GM12878 (cell line): ENCODE measurements around the gene DENND1C. TPM values are rescaled to one million over a fixed set of nuclear protein-coding genes. Genes with fewer than 3 reads are reported as not detected.
"Not testable (repeated sequence)": the region's sequence is repeated elsewhere in the genome, so short reads cannot be mapped to it uniquely, and the experiment has no call there.

Experiments used
- ATAC-seq: fragments of 200-7000 bp; cut with Tn5 transposase; 3 replicates; pipeline ENCODE4 v1.9.1; 2020; ENCODE audit warnings: mild to moderate bottlenecking, moderate library complexity
- BruUV-seq: library from RNA; stranded (reverse); fragments of 400-500 nt; replicated peaks from 2 replicates; lab custom pipeline; 2021; lab: Mats Ljungman, UMichigan
- CTCF ChIA-PET: fragments of 300-600 bp; sonication (Branson Sonifier 250); formaldehyde crosslinking; extraction: SDS; loops from one replicate; lab custom pipeline; 2021; ENCODE audit warnings: inconsistent platforms; lab: Yijun Ruan, JAX
- POLR2A ChIA-PET: fragments of 350-600 bp; formaldehyde crosslinking; extraction: SDS; loops from one replicate; lab custom pipeline; 2021; ENCODE audit warnings: inconsistent platforms; lab: Charles Lee
- RAD21 ChIA-PET: fragments of 300-600 bp; sonication (Branson Sonifier 250); formaldehyde crosslinking; loops from one replicate; lab custom pipeline; 2023; ENCODE audit warnings: antibody characterized with exemption; ENCODE audit not compliant: unreplicated experiment; lab: Charles Lee
- SMC1A ChIA-PET: fragments of 300-600 bp; sonication (Branson Sonifier 250); formaldehyde crosslinking; loops from one replicate; lab custom pipeline; 2023; ENCODE audit not compliant: unreplicated experiment, uncharacterized antibody; lab: Charles Lee
- DNase-seq: peaks from one replicate; pipeline ENCODE4 v3.0.0-alpha.2; 2011; ENCODE audit warnings: low read depth, low spot score
- FAIRE-seq: peaks from 3 replicates; lab custom pipeline; 2011; peaks lifted over from hg19 to GRCh38; lab: Jason Lieb, UNC
- H2AFZ ChIP-seq: 2 replicates; pipeline ENCODE4 v1.6.0; 2011; ENCODE audit warnings: low read depth, low read length, control low read depth; ENCODE audit not compliant: control insufficient read depth
- H3K27ac ChIP-seq: 2 replicates; pipeline ENCODE4 v1.5.1; 2011; ENCODE audit warnings: control low read depth; ENCODE audit not compliant: control insufficient read depth, insufficient read depth
- H3K27me3 ChIP-seq, 2 experiments: replicated peaks in 1 of 2; 2 replicates each; pipeline versions ENCODE4 v1.6.0 to v1.6.1; 2011; ENCODE audit warnings: low read length in 1 of 2; ENCODE audit not compliant: control insufficient read depth in 2 of 2, insufficient read depth in 2 of 2
- H3K36me3 ChIP-seq, 2 experiments: 2 replicates each; pipeline ENCODE4 v1.5.1; 2011; ENCODE audit warnings: low read length in 1 of 2; ENCODE audit not compliant: control insufficient read depth in 2 of 2, insufficient read depth in 2 of 2
- H3K4me1 ChIP-seq: 2 replicates; pipeline ENCODE4 v1.6.1; 2011; ENCODE audit warnings: mild to moderate bottlenecking, low read length, moderate library complexity, mixed read lengths; ENCODE audit not compliant: control insufficient read depth, insufficient read depth
- H3K4me2 ChIP-seq: 2 replicates; pipeline ENCODE4 v1.6.0; 2011; ENCODE audit warnings: control low read depth; ENCODE audit not compliant: control insufficient read depth, insufficient read depth
- H3K4me3 ChIP-seq: fragments of 200-600 bp; sonication (generic); 2 replicates; pipeline ENCODE4 v1.5.1; 2016
- H3K79me2 ChIP-seq: 2 replicates; pipeline ENCODE4 v1.6.0; 2011; ENCODE audit warnings: low read length; ENCODE audit not compliant: control insufficient read depth, insufficient read depth
- H3K9ac ChIP-seq: 2 replicates; pipeline ENCODE4 v1.8.0; 2011; ENCODE audit warnings: low read length, control low read depth, mixed read lengths; ENCODE audit not compliant: control insufficient read depth, insufficient read depth
- H3K9me3 ChIP-seq: replicated peaks from 3 replicates; pipeline ENCODE4 v1.5.1; 2011; ENCODE audit warnings: mild to moderate bottlenecking, low read length; ENCODE audit not compliant: control insufficient read depth, insufficient read depth
- H4K20me1 ChIP-seq: 2 replicates; pipeline ENCODE4 v1.6.0; 2011; ENCODE audit not compliant: control insufficient read depth, insufficient read depth
- BACH1 ChIP-seq: fragments of 450-650 bp; IDR thresholded peaks from 2 replicates; pipeline ENCODE4 v1.6.1; 2017; ENCODE audit warnings: mild to moderate bottlenecking, borderline replicate concordance
- CBFB ChIP-seq: IDR thresholded peaks from 2 replicates; pipeline ENCODE4 v1.6.1; 2016; ENCODE audit warnings: antibody characterized with exemption, low read depth
- EP300 ChIP-seq, 2 experiments: fragments of 150-350 bp in 1 of 2; IDR thresholded peaks; 2 replicates each; pipeline ENCODE4 v1.6.1; 2011 to 2012; ENCODE audit warnings: low read depth in 2 of 2, low read length in 2 of 2, borderline replicate concordance in 1 of 2, improper control_type of control experiment in 1 of 2, inconsistent platforms in 1 of 2; ENCODE audit not compliant: control insufficient read depth in 1 of 2
- PAX5 ChIP-seq: IDR thresholded peaks from 2 replicates; pipeline ENCODE4 v1.6.1; 2011; ENCODE audit warnings: low read depth, low read length, borderline replicate concordance
- RB1 ChIP-seq: fragments of 450-650 bp; formaldehyde crosslinking; IDR thresholded peaks from 2 replicates; pipeline ENCODE4 v1.6.1; 2017; ENCODE audit warnings: mild to moderate bottlenecking, borderline replicate concordance
- STAT3 ChIP-seq: IDR thresholded peaks from 2 replicates; pipeline ENCODE4 v1.6.1; 2011; ENCODE audit warnings: low read depth, low read length, improper control_type of control experiment
- SUZ12 ChIP-seq: fragments of 200-600 bp; sonication (generic); IDR thresholded peaks from one replicate; pipeline ENCODE4 v1.6.1; 2018; ENCODE audit warnings: antibody characterized with exemption, mild to moderate bottlenecking; ENCODE audit not compliant: unreplicated experiment
- WGBS: methylation state at CpG from one replicate; pipeline ENCODE4 v1.1.6; 2016; ENCODE audit warnings: low lambda C conversion rate; ENCODE audit not compliant: insufficient replicate concordance, insufficient coverage; ENCODE audit errors: missing lambda C conversion rate; 5-methylcytosine and 5-hydroxymethylcytosine counted together
- in situ Hi-C: fragments of 300-500 bp; cut with MboI; formaldehyde crosslinking; loops from 9 replicates; pipeline ENCODE4 v1.14.3; 2018; ENCODE audit warnings: mixed read lengths
- intact Hi-C: fragments of 100-400 bp; cut with micrococcal nuclease; formaldehyde crosslinking; loops from one replicate; pipeline ENCODE4 v1.14.2; 2022; ENCODE audit not compliant: unreplicated experiment
- polyA plus RNA-seq, 11 experiments: library from polyadenylated mRNA; depleted of rRNA in 4 of 11; unstranded in 6 of 11; stranded (reverse) in 5 of 11; fragments of >200 nt; fragmentation: Nextera tagmentation in 4 of 11; fragmentation: Illumina TruSeq in 1 of 11; extraction: Ambion mirVana in 4 of 11; extraction: Trizol in 1 of 11; gene quantifications; 1 replicate in 1 of 11; 2 replicates in 10 of 11; pipeline versions ENCODE4 v1.2.1 to v1.2.3, GENCODE V29; 2011 to 2016; ENCODE audit warnings: inconsistent platforms in 2 of 11, missing spikeins in 2 of 11, low read depth in 1 of 11
- total RNA-seq, 4 experiments: library from RNA; depleted of rRNA in 3 of 4; stranded (reverse); fragments of >200 nt in 3 of 4; fragmentation: Illumina TruSeq in 1 of 4; extraction: Trizol in 1 of 4; gene quantifications; 2 replicates each; pipeline versions ENCODE4 v1.2.1 to v1.2.3, GENCODE V29; 2013 to 2021

DENND1C gene
- total and polyA plus RNA-seq, 10 of the 15 experiments (the other 5 are each of a cell fraction or from before 2014, with no cell fraction given) = 2.4 to 54.3 (median 32.7) TPM

DNA sequence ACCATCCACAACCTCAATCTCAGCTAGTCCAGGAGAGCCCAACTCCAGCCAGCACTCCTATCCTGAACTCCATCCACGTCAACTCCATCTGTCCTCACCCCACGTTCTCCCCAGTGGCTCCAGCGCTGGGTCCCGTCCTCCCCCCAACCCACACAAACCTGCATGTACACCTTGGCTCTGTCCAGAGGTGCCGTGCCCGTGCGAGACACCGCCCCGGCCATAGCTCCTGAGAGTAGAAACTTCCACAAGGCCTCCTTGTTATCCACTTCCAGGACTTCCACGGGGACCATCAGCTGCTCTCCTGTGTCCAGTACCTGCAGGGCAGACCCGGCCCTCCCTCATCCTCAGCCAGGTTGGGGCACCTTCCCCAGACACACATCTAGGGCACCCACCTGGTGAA, 49.7 kb downstream of the DENND1C start:
- H3K4me2 ChIP-seq = no peak overlapping the region
- no peaks in the 10 kb centered on the region for H4K20me1 ChIP-seq
- no peaks in the 10 kb centered on the region for H3K79me2 ChIP-seq
- SMC1A ChIA-PET = interaction anchor here (0.6 kb wide), 1 partner anchor 41 kb away, joined by 3 read pairs; no protein-coding TSS in a partner anchor
- in situ Hi-C loops = no loop called here
- RAD21 ChIA-PET = interaction anchor here (1.2 kb wide), 1 partner anchor 50 kb away, joined by 3 read pairs; the partner anchor contains the start of gene DENND1C
- TF ChIP-seq RB1 = no peak
- TF ChIP-seq BACH1 = no peak
- TF ChIP-seq SUZ12 = no peak
- no peak for TF ChIP-seq CBFB
- TF ChIP-seq PAX5 = no peak
- TF ChIP-seq STAT3 = no peak
- BruUV-seq = no TSS peak
- H3K27ac ChIP-seq = no peak overlapping the region
- no peaks in the 10 kb centered on the region for H3K27me3 ChIP-seq
- DNase-seq = no peak
- intact Hi-C loops = no loop called here
- WGBS = 88% methylated on average over 11 of the region's 11 CpGs
- H3K9me3 ChIP-seq = no peaks in the 10 kb centered on the region
- POLR2A ChIA-PET = no interaction called here
- H3K4me3 ChIP-seq = no peak overlapping the region
- CTCF ChIA-PET = no interaction called here
- H3K36me3 ChIP-seq = no peaks in the 10 kb centered on the region
- H3K9ac ChIP-seq = no peak overlapping the region
- no peak for ATAC-seq
- no peak for FAIRE-seq
- H3K4me1 ChIP-seq = no peaks in the 10 kb centered on the region
- no peak overlapping the region for H2AFZ ChIP-seq

DNA sequence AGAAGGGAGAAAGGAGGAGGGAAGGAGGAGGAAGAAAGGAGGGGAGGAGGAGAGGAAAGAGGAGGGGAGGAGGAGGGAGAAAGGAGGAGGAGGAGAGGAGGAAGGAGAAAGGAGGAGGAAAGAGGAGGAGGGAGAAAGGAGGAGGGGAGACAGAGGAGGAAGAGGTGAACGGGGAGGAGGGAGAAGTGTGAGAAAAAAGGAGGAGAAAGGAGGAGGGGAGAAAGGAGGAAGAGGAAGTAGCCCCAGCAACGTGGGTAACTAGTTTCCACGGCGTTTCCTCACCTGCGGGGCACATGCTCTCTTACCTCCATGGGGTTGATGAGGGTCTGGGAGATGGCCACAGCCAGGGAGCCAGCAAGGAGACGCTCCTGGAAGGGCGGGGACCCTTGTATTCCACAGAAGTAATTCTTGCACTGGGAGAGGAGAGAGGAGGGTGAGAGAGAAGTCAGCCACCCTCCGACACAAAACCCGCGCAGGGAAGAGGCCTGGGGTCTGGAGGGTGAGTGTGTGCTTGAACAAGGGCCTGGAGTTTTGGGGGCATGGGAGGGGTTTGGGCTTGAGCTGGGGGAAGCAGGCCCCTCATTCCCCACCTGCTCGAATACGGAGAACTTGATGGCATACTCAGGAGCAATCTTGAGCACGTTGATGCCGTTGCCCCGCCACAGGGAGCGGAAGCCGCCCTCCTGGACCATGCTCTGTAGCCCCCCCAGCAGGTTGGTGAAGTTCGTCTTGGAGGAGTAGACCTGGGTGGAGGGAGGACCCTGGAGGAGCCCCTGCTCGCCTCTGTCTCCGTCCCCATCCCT, 52.0 kb downstream of the DENND1C start:
- H3K4me3 ChIP-seq = no peak overlapping the region
- POLR2A ChIA-PET = no interaction called here
- no peaks in the 10 kb centered on the region; the same call in 1 of the 2 replicates for H3K79me2 ChIP-seq
- BruUV-seq = no TSS peak
- no peak for ATAC-seq
- TF ChIP-seq EP300 (IDR thresholded peaks at IDR 0.05; ENCODE audit: borderline replicate concordance in 1 of 2, control insufficient read depth in 1 of 2, low read depth in 2 of 2, low read length in 2 of 2) = no peak
- TF ChIP-seq CBFB = no peak
- DNase-seq = no peak
- peaks cover 5% of the 10 kb centered on the region for H3K4me1 ChIP-seq
- no peak for FAIRE-seq
- SMC1A ChIA-PET = no interaction called here
- H3K9me3 ChIP-seq = no peaks in the 10 kb centered on the region; the same call in 2 of the 3 replicates
- 59% methylated on average over 18 of the region's 20 CpGs for WGBS
- H3K27ac ChIP-seq = no peak overlapping the region
- H3K36me3 ChIP-seq = no peaks in the 10 kb centered on the region
- H4K20me1 ChIP-seq = no peaks in the 10 kb centered on the region
- peak overlapping the region; percentile 28 for H2AFZ ChIP-seq
- CTCF ChIA-PET = no interaction called here
- H3K9ac ChIP-seq = no peak overlapping the region
- intact Hi-C loops (no loop called here), in situ Hi-C loops (no loop called here)
- H3K4me2 ChIP-seq = no peak overlapping the region
- H3K27me3 ChIP-seq = no peaks in the 10 kb centered on the region
- RAD21 ChIA-PET = no interaction called here

DNA sequence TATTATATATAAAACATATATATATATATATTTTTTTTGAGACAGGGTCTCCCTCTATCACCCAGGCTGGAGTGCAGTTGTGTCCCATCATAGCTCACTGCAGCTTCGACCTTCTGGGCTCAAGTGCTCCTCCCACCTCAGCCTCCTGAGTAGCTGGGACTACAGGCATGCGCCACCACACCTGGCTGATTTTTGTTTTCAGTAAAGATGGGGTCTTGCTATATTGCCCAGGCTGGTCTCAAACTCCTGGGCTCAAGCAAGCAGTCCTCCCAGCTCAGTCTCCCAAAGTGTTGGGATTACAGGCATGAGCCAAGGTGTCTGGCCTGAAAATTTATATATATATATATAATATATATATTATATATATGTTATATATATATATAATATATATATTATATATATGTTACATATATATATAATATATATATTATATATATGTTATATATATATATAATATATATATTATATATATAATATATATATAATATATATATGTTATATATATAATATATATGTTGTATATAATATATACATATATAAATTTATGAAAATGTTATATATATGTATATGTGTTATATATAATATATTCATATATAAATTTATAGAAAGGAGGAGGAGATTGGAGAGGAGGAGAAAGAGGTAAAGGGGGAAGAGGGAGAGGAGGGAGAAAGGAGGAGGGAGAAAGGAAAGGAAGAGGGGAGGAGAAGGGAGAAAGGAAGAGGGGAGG, 52.7 kb downstream of the DENND1C start:
- FAIRE-seq, H3K79me2 ChIP-seq, in situ Hi-C loops, CTCF ChIA-PET, SMC1A ChIA-PET, DNase-seq, H4K20me1 ChIP-seq, ATAC-seq, H3K4me2 ChIP-seq, H3K4me1 ChIP-seq, RAD21 ChIA-PET, H3K9me3 ChIP-seq, H3K27ac ChIP-seq, H3K4me3 ChIP-seq, H3K27me3 ChIP-seq, intact Hi-C loops, H3K9ac ChIP-seq, BruUV-seq, H3K36me3 ChIP-seq: not testable (repeated sequence)
- WGBS = 66% methylated on average over 2 of the region's 2 CpGs
- H2AFZ ChIP-seq = peak overlapping the region; percentile 28; the same call in 1 of the 2 replicates
- POLR2A ChIA-PET = interaction anchor here (0.6 kb wide), 2 partner anchors 50 to 418 kb away, joined by 4 read pairs; no protein-coding TSS in a partner anchor
